Karpas-422 (cell line): Measurements from ENCODE around the gene RPGRIP1L. TPM values are rescaled to one million over a fixed set of nuclear protein-coding genes. Genes with fewer than 3 reads are reported as not detected.
A peak's percentile ranks its signal among the peaks of the same experiment; 100 is the strongest.

Experiments
- DNase-seq: peaks from one replicate; pipeline ENCODE4 v3.0.0-alpha.2; 2015
- H2AFZ ChIP-seq: fragments of 200-600 bp; sonication (generic); 2 replicates; pipeline ENCODE4 v1.6.1; 2014; ENCODE audit warnings: antibody characterized with exemption, low read length, mixed read lengths
- H3K27ac ChIP-seq: fragments of 200-600 bp; sonication (generic); 2 replicates; pipeline ENCODE4 v1.5.1; 2014; ENCODE audit warnings: mild to moderate bottlenecking, low read length, moderate library complexity
- H3K27me3 ChIP-seq: fragments of 200-600 bp; sonication (generic); 2 replicates; pipeline ENCODE4 v1.6.1; 2014; ENCODE audit warnings: low read length, mixed read lengths
- H3K36me3 ChIP-seq: fragments of 200-600 bp; sonication (generic); 2 replicates; pipeline ENCODE4 v1.6.1; 2014; ENCODE audit warnings: low read length, mixed read lengths; ENCODE audit not compliant: insufficient read depth
- H3K4me1 ChIP-seq: fragments of 200-600 bp; sonication (generic); 2 replicates; pipeline ENCODE4 v1.6.1; 2014; ENCODE audit warnings: mild to moderate bottlenecking, low read length, mixed read lengths
- H3K4me2 ChIP-seq: fragments of 200-600 bp; sonication (generic); 2 replicates; pipeline ENCODE4 v1.6.1; 2014; ENCODE audit warnings: low read length, low read depth, mild to moderate bottlenecking; ENCODE audit not compliant: poor library complexity, severe bottlenecking
- H3K4me3 ChIP-seq: fragments of 200-600 bp; sonication (generic); 2 replicates; pipeline ENCODE4 v1.5.1; 2014; ENCODE audit warnings: mild to moderate bottlenecking, antibody characterized with exemption, low read length, mixed read lengths
- H3K79me2 ChIP-seq: fragments of 200-600 bp; sonication (generic); 2 replicates; pipeline ENCODE4 v1.6.1; 2014; ENCODE audit warnings: mild to moderate bottlenecking, low read length, mixed read lengths
- H3K9ac ChIP-seq: fragments of 200-600 bp; sonication (generic); 2 replicates; pipeline ENCODE4 v1.6.0; 2014; ENCODE audit warnings: low read length
- H3K9me2 ChIP-seq: fragments of 200-600 bp; sonication (generic), shearing (Covaris generic); replicated peaks from 2 replicates; pipeline ENCODE4 v1.6.0; 2014; ENCODE audit warnings: mild to moderate bottlenecking, low read length, moderate library complexity; ENCODE audit not compliant: insufficient read depth
- H3K9me3 ChIP-seq: fragments of 300-700, 200-600 bp; sonication (generic); 2 replicates; pipeline ENCODE4 v1.6.1; 2014; ENCODE audit warnings: low read length, mixed read lengths
- H4K20me1 ChIP-seq: fragments of 200-600 bp; sonication (generic); 2 replicates; pipeline ENCODE4 v1.6.1; 2014; ENCODE audit warnings: mild to moderate bottlenecking, antibody characterized with exemption, low read length, low read depth; ENCODE audit not compliant: insufficient read depth
- total RNA-seq: library from RNA; depleted of rRNA; stranded (reverse); fragments of >200 nt; shearing (Covaris generic); gene quantifications from 2 replicates; pipeline ENCODE4 v1.2.3, GENCODE V29; 2014; ENCODE audit warnings: low replicate concordance

RPGRIP1L gene
- total RNA-seq, 1 experiment from 2014 or later: 19.1 TPM

GRCh38 chr16:53642094-53642493 lies 61.6 kb downstream of the RPGRIP1L start:
- DNase-seq: no peak
- no peak overlapping the region for H3K4me3 ChIP-seq
- no peaks in the 10 kb centered on the region for H4K20me1 ChIP-seq
- no peak overlapping the region for H3K27ac ChIP-seq
- H3K9ac ChIP-seq: no peak overlapping the region
- H3K36me3 ChIP-seq: peaks cover 35% of the 10 kb centered on the region
- peaks cover 7% of the 10 kb centered on the region; the same call in 1 of the 2 replicates for H3K9me3 ChIP-seq
- no peaks in the 10 kb centered on the region for H3K27me3 ChIP-seq
- H2AFZ ChIP-seq: no peak overlapping the region
- H3K4me2 ChIP-seq: no peak overlapping the region
- no peaks in the 10 kb centered on the region for H3K79me2 ChIP-seq
- peaks cover 26% of the 10 kb centered on the region for H3K4me1 ChIP-seq
- H3K9me2 ChIP-seq: no peaks in the 10 kb centered on the region

GRCh38 chr16:53636978-53637377 lies 66.7 kb downstream of the RPGRIP1L start:
- Histone ChIP-seq H3K4me1 (peaks cover 56% of the 10 kb centered on the region), H3K27me3 (no peaks in the 10 kb centered on the region), H3K4me2 (peak overlapping the region; percentile 21), H3K4me3 (no peak overlapping the region), H3K9me3 (no peaks in the 10 kb centered on the region), H3K36me3 (peaks cover 17% of the 10 kb centered on the region), H4K20me1 (no peaks in the 10 kb centered on the region), H3K9me2 (no peaks in the 10 kb centered on the region), H3K27ac (peak overlapping the region; percentile 70), H3K9ac (no peak overlapping the region), H2AFZ (no peak overlapping the region), H3K79me2 (no peaks in the 10 kb centered on the region)
- DNase-seq: peak; percentile 57

GRCh38 chr16:53632526-53632925 lies 71.1 kb downstream of the RPGRIP1L start:
- no peaks in the 10 kb centered on the region for H3K9me3 ChIP-seq
- H3K4me3 ChIP-seq: peak overlapping the region; percentile 43; the same call in 1 of the 2 replicates
- H3K79me2 ChIP-seq: no peaks in the 10 kb centered on the region
- H4K20me1 ChIP-seq: no peaks in the 10 kb centered on the region
- no peak overlapping the region for H2AFZ ChIP-seq
- H3K36me3 ChIP-seq: peaks cover 12% of the 10 kb centered on the region
- H3K9me2 ChIP-seq: no peaks in the 10 kb centered on the region
- peak overlapping the region; percentile 58 for H3K9ac ChIP-seq
- H3K4me1 ChIP-seq: peaks cover 79% of the 10 kb centered on the region
- peak overlapping the region; percentile 98 for H3K27ac ChIP-seq
- DNase-seq: no peak
- H3K27me3 ChIP-seq: no peaks in the 10 kb centered on the region
- peak overlapping the region; percentile 76 for H3K4me2 ChIP-seq

- Histone ChIP-seq H3K27me3 (no peaks in the 10 kb centered on the region), H3K27ac (peak overlapping the region; percentile 98), H3K4me3 (peak overlapping the region; percentile 43), H3K4me1 (peaks cover 79% of the 10 kb centered on the region), H3K9ac (peak overlapping the region; percentile 58), H3K79me2 (no peaks in the 10 kb centered on the region), H2AFZ (no peak overlapping the region), H3K36me3 (peaks cover 12% of the 10 kb centered on the region), H4K20me1 (no peaks in the 10 kb centered on the region), H3K9me3 (no peaks in the 10 kb centered on the region), H3K9me2 (no peaks in the 10 kb centered on the region), H3K4me2 (peak overlapping the region; percentile 76)
- DNase-seq: peak; percentile 86
Measured at GRCh38 chr16:53631236-53632025, 72.2 kb downstream of the RPGRIP1L start.

- Histone ChIP-seq H3K36me3 (peaks cover 11% of the 10 kb centered on the region), H3K79me2 (no peaks in the 10 kb centered on the region), H3K9me2 (no peaks in the 10 kb centered on the region), H2AFZ (no peak overlapping the region), H4K20me1 (no peaks in the 10 kb centered on the region), H3K27me3 (no peaks in the 10 kb centered on the region), H3K4me3 (peak overlapping the region; percentile 45), H3K4me1 (peaks cover 79% of the 10 kb centered on the region), H3K27ac (peak overlapping the region; percentile 98), H3K9me3 (no peaks in the 10 kb centered on the region), H3K4me2 (peak overlapping the region; percentile 76), H3K9ac (peak overlapping the region; percentile 81)
- DNase-seq: peak; percentile 91
Measured at GRCh38 chr16:53629607-53630312, 73.9 kb downstream of the RPGRIP1L start.

GRCh38 chr16:53629151-53629550 lies 74.5 kb downstream of the RPGRIP1L start:
- Histone ChIP-seq H3K4me2 (peak overlapping the region; percentile 76), H3K9me2 (no peaks in the 10 kb centered on the region), H3K4me1 (peaks cover 79% of the 10 kb centered on the region), H3K9ac (peak overlapping the region; percentile 81), H2AFZ (no peak overlapping the region), H3K36me3 (peaks cover 5% of the 10 kb centered on the region; the same call in 1 of the 2 replicates), H3K79me2 (no peaks in the 10 kb centered on the region), H3K27ac (peak overlapping the region; percentile 98), H4K20me1 (no peaks in the 10 kb centered on the region), H3K27me3 (no peaks in the 10 kb centered on the region), H3K4me3 (peak overlapping the region; percentile 45), H3K9me3 (no peaks in the 10 kb centered on the region)
- peak; percentile 98 for DNase-seq

- no peaks in the 10 kb centered on the region for H4K20me1 ChIP-seq
- no peak overlapping the region for H2AFZ ChIP-seq
- H3K27ac ChIP-seq: peak overlapping the region; percentile 98
- peak overlapping the region; percentile 76 for H3K4me2 ChIP-seq
- H3K79me2 ChIP-seq: no peaks in the 10 kb centered on the region
- H3K4me3 ChIP-seq: peak overlapping the region; percentile 41
- no peaks in the 10 kb centered on the region for H3K27me3 ChIP-seq
- DNase-seq: no peak
- no peaks in the 10 kb centered on the region for H3K9me2 ChIP-seq
- peaks cover 76% of the 10 kb centered on the region for H3K4me1 ChIP-seq
- no peaks in the 10 kb centered on the region for H3K36me3 ChIP-seq
- H3K9ac ChIP-seq: peak overlapping the region; percentile 53
- H3K9me3 ChIP-seq: no peaks in the 10 kb centered on the region
Measured at GRCh38 chr16:53626811-53627210, 76.8 kb downstream of the RPGRIP1L start.

GRCh38 chr16:53626161-53626560 lies 77.5 kb downstream of the RPGRIP1L start:
- Histone ChIP-seq H3K9me2 (no peaks in the 10 kb centered on the region), H2AFZ (no peak overlapping the region), H3K4me2 (peak overlapping the region; percentile 76), H3K9me3 (no peaks in the 10 kb centered on the region), H3K4me3 (no peak overlapping the region), H3K27ac (peak overlapping the region; percentile 98), H3K4me1 (peaks cover 74% of the 10 kb centered on the region), H3K9ac (0 out of 2 replicates have a peak overlapping the region, but pooled peaks have one; percentile 6), H3K27me3 (no peaks in the 10 kb centered on the region), H3K79me2 (no peaks in the 10 kb centered on the region), H4K20me1 (no peaks in the 10 kb centered on the region), H3K36me3 (no peaks in the 10 kb centered on the region)
- DNase-seq: no peak
